Fibroblast of lung (primary cell): ENCODE results near the gene AFAP1. TPM values are rescaled to one million over a fixed set of nuclear protein-coding genes. Genes with fewer than 3 reads are reported as not detected.

Source experiments
- DNase-seq, 2 donors: peaks; one replicate each; pipeline versions ENCODE4 v3.0.0 to v3.0.0-alpha.2; 2010; ENCODE audit warnings: low read depth in 2 of 2
- H2AFZ ChIP-seq: 2 replicates; pipeline ENCODE4 v1.5.1; 2012; ENCODE audit warnings: low read length, control low read depth, inconsistent platforms
- H3K27ac ChIP-seq: 2 replicates; pipeline ENCODE4 v1.5.1; 2011; ENCODE audit warnings: low read length, control low read depth; ENCODE audit not compliant: insufficient read depth
- H3K27me3 ChIP-seq: 2 replicates; pipeline ENCODE4 v1.5.1; 2011; ENCODE audit warnings: mild to moderate bottlenecking, low read length; ENCODE audit not compliant: control insufficient read depth, insufficient read depth
- H3K36me3 ChIP-seq: 2 replicates; pipeline ENCODE4 v1.5.1; 2011; ENCODE audit warnings: low read length; ENCODE audit not compliant: control insufficient read depth, insufficient read depth
- H3K4me1 ChIP-seq: 2 replicates; pipeline ENCODE4 v1.5.1; 2011; ENCODE audit warnings: low read length; ENCODE audit not compliant: control insufficient read depth, insufficient read depth; ENCODE audit errors: extremely low read depth
- H3K4me2 ChIP-seq: 2 replicates; pipeline ENCODE4 v1.5.1; 2011; ENCODE audit warnings: low read length, control low read depth; ENCODE audit not compliant: insufficient read depth; ENCODE audit errors: extremely low read depth
- H3K4me3 ChIP-seq, 4 experiments: fragments of 200-600 bp in 1 of 4; sonication (generic) in 1 of 4; replicated peaks in 1 of 4; 2 replicates each; pipeline ENCODE4 v1.5.1; 2011 to 2016; ENCODE audit warnings: low read length in 4 of 4, low read depth in 3 of 4, mild to moderate bottlenecking in 3 of 4, control low read depth in 2 of 4, inconsistent platforms in 1 of 4, mixed read lengths in 1 of 4; ENCODE audit not compliant: insufficient read depth in 1 of 4; ENCODE audit errors: control extremely low read depth in 1 of 4
- H3K79me2 ChIP-seq: 2 replicates; pipeline ENCODE4 v1.5.1; 2012; ENCODE audit warnings: mild to moderate bottlenecking, low read length, inconsistent platforms; ENCODE audit not compliant: control insufficient read depth, insufficient read depth
- H3K9ac ChIP-seq: 2 replicates; pipeline ENCODE4 v1.5.1; 2011; ENCODE audit warnings: mild to moderate bottlenecking, low read length, control low read depth; ENCODE audit not compliant: insufficient read depth
- H3K9me3 ChIP-seq: 2 replicates; pipeline ENCODE4 v1.5.1; 2012; ENCODE audit warnings: low read depth, low read length; ENCODE audit not compliant: control insufficient read depth, insufficient read depth
- H4K20me1 ChIP-seq: 2 replicates; pipeline ENCODE4 v1.5.1; 2011; ENCODE audit warnings: low read length; ENCODE audit not compliant: control insufficient read depth, insufficient read depth; ENCODE audit errors: extremely low read depth
- EZH2 ChIP-seq: IDR thresholded peaks from 2 replicates; pipeline ENCODE4 v1.5.1; 2012; ENCODE audit warnings: low read length, control low read depth, mild to moderate bottlenecking; ENCODE audit errors: missing control alignments
- polyA plus RNA-seq, 2 donors: library from polyadenylated mRNA; depleted of rRNA in 1 of 2; stranded (reverse) in 1 of 2; unstranded in 1 of 2; fragments of >200 nt; gene quantifications; 2 replicates each; pipeline ENCODE4 v1.2.1, GENCODE V29; 2011 to 2012; ENCODE audit warnings: missing spikeins in 1 of 2
- total RNA-seq: library from RNA; depleted of rRNA; stranded (reverse); fragments of >200 nt; gene quantifications from 2 replicates; pipeline ENCODE4 v1.2.1, GENCODE V29; 2014
- TF ChIP-seq, protein P1 (sequence below), 2 donors: IDR thresholded peaks in 1 of 2; conservative IDR thresholded peaks in 1 of 2; 1 replicate in 1 of 2; 2 replicates in 1 of 2; pipeline ENCODE4 v1.5.1; 2011 to 2012; ENCODE audit warnings: low read length in 2 of 2, control low read depth in 1 of 2, inconsistent platforms in 1 of 2, low read depth in 1 of 2, mild to moderate bottlenecking in 1 of 2

Gene AFAP1
- total and polyA plus RNA-seq, 2 donors (not counting 1 experiment from before 2014, with no cell fraction given): 21.8 to 30.1 TPM

DNA sequence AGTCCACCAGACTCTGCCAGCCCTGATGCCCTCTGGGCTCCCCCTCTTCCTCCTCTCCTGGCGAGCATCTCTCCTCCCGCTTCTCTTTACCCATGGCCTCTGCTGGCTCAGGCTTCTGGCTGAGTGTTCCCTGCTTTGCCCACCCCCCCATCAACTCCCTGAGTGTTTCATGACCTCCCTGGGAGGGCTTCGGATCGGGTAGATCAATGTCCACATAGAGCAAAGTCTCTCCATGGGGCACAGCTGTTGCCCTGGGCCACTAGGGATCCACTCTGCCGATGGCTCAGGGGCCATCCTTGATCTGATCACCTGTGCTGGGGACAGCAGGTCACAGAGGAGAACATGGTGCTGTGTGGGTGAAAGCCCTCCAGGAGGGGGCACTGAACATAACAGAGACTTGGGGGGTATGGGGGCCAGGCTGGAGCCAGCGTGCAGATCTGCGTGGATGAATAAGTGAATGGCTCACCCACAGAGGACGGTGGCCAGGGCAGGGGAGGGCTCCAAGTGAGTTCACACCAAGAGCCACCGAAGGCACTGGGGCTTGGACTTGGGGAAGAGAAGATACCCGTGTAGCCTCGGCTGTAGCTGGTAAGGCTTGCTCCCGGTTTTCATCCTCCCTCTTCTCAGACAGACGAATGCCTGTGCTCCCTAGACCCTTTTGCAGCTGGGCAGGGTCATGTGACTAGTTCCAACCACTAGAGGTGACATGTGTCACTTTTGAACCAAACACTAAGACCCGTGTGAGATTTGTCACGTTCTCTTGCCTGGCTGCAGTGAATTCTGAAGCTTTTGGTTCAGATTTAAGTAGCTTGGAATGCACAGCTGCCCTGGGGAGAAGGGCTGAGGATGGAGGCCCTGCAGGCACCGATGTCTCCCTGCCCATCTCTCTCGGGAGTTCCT is 23.2 kb upstream of the AFAP1 start:
- no peak overlapping the region for H3K4me2 ChIP-seq
- peaks cover 15% of the 10 kb centered on the region for H3K4me1 ChIP-seq
- no peaks in the 10 kb centered on the region for H3K9me3 ChIP-seq
- H3K36me3 ChIP-seq: no peaks in the 10 kb centered on the region
- no peak overlapping the region for H3K27ac ChIP-seq
- no peak overlapping the region for H2AFZ ChIP-seq
- DNase-seq: no peak
- no peak overlapping the region for H3K9ac ChIP-seq
- TF ChIP-seq, protein P1, sequence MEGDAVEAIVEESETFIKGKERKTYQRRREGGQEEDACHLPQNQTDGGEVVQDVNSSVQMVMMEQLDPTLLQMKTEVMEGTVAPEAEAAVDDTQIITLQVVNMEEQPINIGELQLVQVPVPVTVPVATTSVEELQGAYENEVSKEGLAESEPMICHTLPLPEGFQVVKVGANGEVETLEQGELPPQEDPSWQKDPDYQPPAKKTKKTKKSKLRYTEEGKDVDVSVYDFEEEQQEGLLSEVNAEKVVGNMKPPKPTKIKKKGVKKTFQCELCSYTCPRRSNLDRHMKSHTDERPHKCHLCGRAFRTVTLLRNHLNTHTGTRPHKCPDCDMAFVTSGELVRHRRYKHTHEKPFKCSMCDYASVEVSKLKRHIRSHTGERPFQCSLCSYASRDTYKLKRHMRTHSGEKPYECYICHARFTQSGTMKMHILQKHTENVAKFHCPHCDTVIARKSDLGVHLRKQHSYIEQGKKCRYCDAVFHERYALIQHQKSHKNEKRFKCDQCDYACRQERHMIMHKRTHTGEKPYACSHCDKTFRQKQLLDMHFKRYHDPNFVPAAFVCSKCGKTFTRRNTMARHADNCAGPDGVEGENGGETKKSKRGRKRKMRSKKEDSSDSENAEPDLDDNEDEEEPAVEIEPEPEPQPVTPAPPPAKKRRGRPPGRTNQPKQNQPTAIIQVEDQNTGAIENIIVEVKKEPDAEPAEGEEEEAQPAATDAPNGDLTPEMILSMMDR (conservative IDR thresholded peaks at IDR 0.05 in 1 of 2, IDR thresholded peaks at IDR 0.05 in 1 of 2; ENCODE audit: low read depth in 1 of 2, low read length in 2 of 2): no peak
- no peak for TF ChIP-seq EZH2
- H3K79me2 ChIP-seq: no peaks in the 10 kb centered on the region
- H3K27me3 ChIP-seq: peaks cover 5% of the 10 kb centered on the region
- H3K4me3 ChIP-seq: no peak overlapping the region
- H4K20me1 ChIP-seq: no peaks in the 10 kb centered on the region

DNA sequence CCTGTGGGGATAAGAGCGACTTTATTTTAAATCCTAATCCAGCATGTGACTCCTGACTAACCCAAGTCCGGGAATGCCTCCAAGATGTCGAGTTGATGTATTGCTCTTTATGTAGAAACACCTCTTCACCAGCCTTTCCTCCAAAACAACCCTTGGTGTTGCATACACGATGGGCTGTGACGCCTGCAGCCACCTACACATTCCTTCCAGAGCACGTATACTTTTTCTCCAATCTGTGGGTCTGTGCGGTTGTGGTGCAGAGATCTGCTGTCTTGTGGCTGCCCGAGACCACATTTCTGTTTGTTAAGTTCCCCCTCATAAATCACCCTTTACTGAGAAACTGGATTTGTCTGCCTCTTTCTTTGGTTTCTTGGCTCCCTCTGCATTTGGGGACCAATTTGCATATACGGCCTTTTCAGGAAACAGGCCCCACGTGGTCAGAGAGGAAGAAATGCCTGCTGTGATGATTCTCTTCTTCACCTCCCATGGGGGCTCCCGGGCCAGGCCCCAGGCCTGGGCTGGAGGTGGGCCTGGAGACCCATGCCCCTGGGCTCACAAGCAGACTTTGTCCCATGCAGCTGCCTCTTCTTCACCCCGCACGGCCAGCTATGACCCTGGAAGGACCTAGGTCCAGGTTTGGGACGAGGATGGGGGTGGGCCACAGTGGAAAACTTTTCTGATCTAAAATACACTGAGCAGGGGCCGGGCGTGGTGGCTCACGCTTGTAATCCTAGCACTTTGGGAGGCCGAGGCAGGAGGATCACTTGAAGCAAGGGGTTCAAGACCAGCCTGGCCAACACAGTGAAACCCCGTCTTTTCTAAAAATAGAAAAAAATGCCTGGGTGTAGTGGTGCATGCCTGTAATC is 21.4 kb upstream of the AFAP1 start:
- H3K4me2 ChIP-seq: peak overlapping the region; percentile 63

More for the DNA sequence above, 21.4 kb upstream of the AFAP1 start:
- H2AFZ ChIP-seq: no peak overlapping the region
- no peaks in the 10 kb centered on the region for H4K20me1 ChIP-seq
- H3K4me3 ChIP-seq: no peak overlapping the region
- peak; percentile 99 to 100 for DNase-seq
- TF ChIP-seq EZH2: no peak
- TF ChIP-seq, protein P1 (conservative IDR thresholded peaks at IDR 0.05 in 1 of 2, IDR thresholded peaks at IDR 0.05 in 1 of 2; ENCODE audit: low read depth in 1 of 2, low read length in 2 of 2): no peak
- no peaks in the 10 kb centered on the region for H3K79me2 ChIP-seq
- H3K27ac ChIP-seq: peak overlapping the region; percentile 74
- peaks cover 19% of the 10 kb centered on the region for H3K4me1 ChIP-seq
- H3K9ac ChIP-seq: no peak overlapping the region
- peaks cover 5% of the 10 kb centered on the region for H3K27me3 ChIP-seq
- no peaks in the 10 kb centered on the region for H3K9me3 ChIP-seq
- H3K36me3 ChIP-seq: no peaks in the 10 kb centered on the region
